ENCODE measurements around the gene SPDYC.
A peak's percentile ranks its signal among the peaks of the same experiment; 100 is the strongest.
"Not testable (repeated sequence)": the region's sequence is repeated elsewhere in the genome, so short reads cannot be mapped to it uniquely, and the experiment has no call there.

Gene SPDYC

GRCh38 chr11:65134952-65135632 is 34.9 kb upstream of the SPDYC start:
- peak; percentile 94 for DNase-seq

GRCh38 chr11:65135633-65136145 is 34.3 kb upstream of the SPDYC start:
- DNase-seq = no peak

GRCh38 chr11:65136515-65137096 is 33.4 kb upstream of the SPDYC start:
- DNase-seq = no peak

GRCh38 chr11:65141896-65142494 is 28.0 kb upstream of the SPDYC start:
- no peak for DNase-seq

DNA sequence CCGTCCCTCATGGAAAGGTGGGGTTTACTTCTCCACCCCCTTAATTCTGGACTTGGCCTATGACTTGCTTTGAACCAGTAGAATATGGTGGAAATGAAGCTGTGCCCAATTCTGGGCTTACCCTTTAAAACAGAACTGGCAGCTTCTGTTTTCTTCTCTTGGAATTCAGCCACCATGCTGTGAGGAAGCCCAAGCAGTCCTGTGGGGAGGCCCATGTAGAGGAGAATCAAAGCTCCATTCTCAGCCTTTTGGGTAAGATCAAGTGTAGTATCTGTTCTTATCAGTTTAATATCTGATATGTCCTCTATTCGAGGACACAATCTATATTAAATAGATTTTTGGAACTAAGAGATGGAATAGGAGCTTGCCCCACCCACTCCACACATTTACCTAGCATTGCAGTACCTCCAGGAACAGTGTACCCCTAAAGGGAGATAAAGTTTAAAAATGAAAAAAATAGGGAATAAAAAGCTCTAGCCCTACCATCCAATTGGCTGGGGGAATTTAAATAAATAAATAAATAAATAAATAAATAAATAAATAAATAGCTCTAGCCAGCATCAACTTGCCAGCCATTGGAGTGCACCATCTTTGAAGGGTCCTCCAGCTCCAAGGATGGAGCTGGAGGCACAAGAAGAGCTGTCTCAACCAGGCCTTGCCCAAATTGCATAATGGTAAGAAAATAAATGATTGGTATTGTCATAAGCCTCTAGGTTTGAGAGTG is 22.5 kb upstream of the SPDYC start:
- DNase-seq = no peak

GRCh38 chr11:65148657-65149056 is 21.4 kb upstream of the SPDYC start:
- DNase-seq = no peak

DNA sequence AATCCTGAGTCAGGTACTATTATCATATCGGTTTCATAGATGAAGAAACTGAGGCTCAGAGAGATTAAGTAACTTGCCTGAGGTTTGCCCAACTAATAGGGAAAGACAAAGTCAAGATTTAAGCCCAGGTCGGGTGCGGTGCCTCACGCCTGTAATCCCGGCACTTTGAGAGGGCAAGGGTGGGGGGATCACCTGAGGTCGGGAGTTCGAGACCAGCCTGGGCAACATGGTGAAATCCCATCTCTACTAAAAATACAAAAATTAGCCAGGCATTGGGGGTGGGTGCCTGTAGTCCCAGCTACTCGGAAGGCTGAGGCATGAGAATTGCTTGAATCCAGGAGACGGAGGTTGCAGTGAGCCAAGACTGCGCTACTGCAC is 19.9 kb upstream of the SPDYC start:
- not testable (repeated sequence) for DNase-seq

DNA sequence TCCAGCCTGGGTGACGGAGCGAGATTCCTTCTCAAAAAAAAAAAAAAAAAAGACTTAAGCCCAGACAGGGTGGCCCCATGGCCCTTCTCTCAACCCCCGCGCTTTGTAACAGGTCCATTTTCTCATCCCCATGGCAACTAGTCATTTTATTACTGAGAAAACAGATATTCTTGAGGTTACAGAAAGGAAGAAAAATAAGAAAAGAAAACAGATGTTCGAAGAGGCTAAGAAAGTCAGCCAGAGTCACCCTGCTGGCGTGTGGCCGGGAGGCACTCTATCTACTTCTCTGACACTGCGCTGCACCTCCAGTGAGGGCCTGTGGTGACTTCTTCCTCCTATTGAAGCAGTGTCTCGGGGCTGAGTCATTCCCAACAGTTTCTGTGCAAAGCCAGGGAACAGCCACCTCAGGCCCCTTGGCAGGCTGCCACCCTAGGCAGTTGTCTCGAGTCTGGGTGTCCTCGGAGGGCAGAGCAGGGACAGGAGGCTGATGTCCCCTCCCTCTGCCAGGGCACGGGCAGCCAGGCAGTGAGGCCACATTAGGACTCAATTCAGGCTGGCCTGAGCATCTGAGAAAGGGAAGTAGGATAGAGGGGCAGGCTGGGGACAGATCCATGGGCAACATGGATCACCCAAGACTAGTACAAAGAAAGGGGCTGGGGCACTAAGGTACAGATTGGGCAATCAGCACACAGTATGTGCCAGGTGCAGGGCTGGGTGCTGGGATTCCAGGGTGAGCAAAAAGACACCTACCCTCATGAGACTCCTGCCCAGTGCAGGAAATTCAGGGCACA is 19.3 kb upstream of the SPDYC start:
- peak; percentile 43 for DNase-seq

GRCh38 chr11:65151331-65151899 is 18.6 kb upstream of the SPDYC start:
- DNase-seq = no peak

DNA sequence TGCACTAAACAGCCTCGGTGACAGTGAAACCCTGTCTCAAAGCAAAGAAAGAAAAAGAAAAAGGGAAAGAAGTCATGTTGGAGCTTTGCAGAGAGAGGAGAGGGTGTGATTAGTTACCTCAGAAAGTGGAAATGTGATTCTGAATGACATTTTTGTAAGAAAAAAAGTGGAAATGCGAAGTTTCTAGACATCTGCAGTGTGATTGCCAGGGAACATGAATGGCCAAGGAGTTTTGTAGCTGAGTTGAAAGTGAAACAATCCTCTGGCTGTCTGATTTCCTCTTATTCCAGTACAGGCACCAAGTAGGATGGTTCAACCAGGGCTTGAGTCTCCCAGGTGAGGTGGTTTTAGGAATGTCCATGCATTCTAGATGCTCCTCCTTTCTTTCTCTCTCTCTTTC is 17.9 kb upstream of the SPDYC start:
- DNase-seq = no peak

- no peak for DNase-seq
These were observed 13.8 kb upstream of the SPDYC start for GRCh38 chr11:65156256-65156655.

GRCh38 chr11:65156926-65157325 is 13.1 kb upstream of the SPDYC start:
- DNase-seq = no peak

DNA sequence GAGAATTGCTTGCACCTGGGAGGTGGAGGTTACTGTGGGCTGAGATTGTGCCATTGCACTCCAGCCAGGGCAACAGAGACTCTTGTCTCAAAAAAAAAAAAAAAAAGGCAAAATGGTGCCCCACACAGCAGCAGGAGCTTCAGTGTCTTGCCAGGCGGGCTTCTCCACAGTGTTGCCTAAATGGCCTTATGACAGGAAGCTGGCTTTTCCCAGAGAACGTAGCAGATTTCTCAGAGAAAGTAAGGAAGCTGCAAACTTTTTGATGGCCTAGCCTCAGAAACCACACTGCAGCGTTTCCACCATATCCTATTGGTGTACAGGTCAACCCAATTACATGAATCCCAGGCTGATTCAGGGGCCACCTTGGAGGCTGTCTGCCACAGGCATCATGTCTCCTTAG is 12.7 kb upstream of the SPDYC start:
- no peak for DNase-seq

DNA sequence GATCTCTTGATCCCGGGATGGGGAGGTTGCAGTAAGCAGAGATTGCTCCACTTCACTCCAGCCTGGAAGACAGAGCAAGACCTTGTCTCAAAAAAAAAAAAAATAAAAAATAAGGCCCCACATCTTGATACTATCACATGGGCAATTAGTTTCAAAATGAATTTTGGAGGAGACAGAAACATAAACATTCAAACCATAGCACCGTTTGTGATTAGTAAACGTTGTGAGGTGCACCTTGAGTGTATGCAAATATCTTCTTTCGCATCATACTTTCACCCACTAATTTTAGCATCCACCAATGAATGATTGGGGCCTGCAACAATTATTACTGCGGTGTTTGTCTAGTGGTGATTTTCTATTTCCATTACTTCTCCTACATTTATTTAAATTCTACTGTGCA is 11.0 kb upstream of the SPDYC start:
- DNase-seq = no peak

DNA sequence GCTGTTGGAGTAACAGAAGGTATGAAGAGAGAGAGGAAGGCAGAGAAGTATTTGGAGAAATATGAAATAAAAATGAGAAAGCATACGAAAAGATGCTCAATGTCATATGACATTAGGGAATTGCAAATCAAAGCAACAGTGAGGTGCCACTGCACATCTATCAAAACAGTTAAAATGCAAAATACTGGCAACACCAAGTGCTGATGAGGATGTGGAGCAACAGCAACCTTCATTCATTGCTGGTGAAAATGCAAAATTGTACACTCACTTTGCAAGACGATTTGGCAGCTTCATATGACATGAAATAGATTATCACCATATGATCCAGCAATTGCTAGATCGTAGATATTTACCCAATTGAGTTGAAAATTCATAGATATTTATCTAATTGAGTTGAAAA is 9.4 kb upstream of the SPDYC start:
- DNase-seq = no peak

DNA sequence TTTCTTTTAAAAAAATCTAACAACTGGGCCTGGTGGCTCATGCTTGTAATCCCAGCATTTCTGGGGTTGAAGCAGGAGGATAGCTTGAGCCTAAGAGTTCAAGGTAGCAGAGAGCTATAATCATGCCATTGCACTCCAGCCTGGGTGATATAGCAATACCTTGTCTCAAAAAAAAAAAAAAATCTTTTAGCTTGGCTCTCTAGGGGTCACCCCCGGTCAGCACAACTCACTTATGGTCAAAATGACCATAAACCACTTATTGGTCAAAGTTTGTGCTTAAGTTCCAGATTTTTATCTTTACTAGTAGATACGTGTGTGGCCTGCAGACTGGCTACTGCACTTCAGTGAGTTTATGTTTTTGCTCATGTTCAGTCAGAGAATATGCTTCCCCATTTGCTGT is 6.3 kb upstream of the SPDYC start:
- no peak for DNase-seq

GRCh38 chr11:65165410-65166317 is 4.4 kb upstream of the SPDYC start:
- DNase-seq = no peak

DNA sequence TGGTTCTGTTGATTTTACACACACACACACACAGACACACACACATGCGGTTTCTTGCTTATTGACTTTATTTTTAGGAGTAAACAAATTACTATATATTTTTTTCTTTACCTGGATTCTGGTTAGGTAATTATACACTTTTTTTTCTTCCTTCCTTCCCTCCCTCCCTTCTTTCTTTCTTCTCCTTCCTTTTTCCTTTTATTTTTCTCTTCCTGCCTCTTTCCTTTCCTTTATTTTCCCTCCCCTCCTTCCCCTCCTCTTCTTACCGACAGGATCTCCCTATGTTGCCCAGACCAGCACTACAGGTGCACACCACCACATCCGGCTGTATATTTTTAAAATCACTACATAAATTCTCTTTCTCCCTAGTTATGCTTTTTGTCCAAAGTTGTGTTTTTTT is 3.1 kb upstream of the SPDYC start:
- no peak for DNase-seq

DNA sequence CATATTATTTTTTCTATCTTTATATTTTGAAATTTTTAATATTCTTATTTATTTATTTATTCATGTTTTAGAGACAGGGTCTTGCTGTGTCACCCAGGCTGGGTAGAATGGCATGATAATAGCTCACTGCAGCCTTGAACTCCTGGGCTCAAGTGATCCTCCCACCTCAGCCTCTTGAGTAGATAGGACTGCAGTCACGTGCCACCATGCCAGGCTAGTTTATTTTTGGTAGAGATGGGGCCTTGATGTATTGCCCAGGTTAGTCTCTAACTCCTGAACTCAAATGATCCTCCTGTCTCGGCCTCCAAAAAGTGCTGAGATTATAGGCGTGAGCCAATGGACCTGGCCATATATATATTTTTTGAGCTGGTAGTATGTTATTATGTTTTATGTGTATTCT is 2.4 kb upstream of the SPDYC start:
- DNase-seq = no peak

- DNase-seq = no peak
These were observed 830 bp upstream of the SPDYC start for GRCh38 chr11:65169164-65169641.

- no peak for DNase-seq
These were observed 2.6 kb downstream of the SPDYC start for GRCh38 chr11:65172600-65172999.
